Upper lobe of left lung (tissue), 4 donors: ENCODE results near the gene HCAR3.
"Not testable (repeated sequence)": the region's sequence is repeated elsewhere in the genome, so short reads cannot be mapped to it uniquely, and the experiment has no call there.

Experiments used
- EP300 ChIP-seq, 4 donors: sonication (generic); formaldehyde crosslinking; IDR thresholded peaks; one replicate each; pipeline ENCODE4 v1.5.1; 2017; ENCODE audit warnings: antibody characterized with exemption in 4 of 4, control low read depth in 2 of 4
- POLR2A ChIP-seq, 4 donors: fragments of 450-650 bp; IDR thresholded peaks; one replicate each; pipeline ENCODE4 v1.5.1; 2016 to 2017; ENCODE audit warnings: antibody characterized with exemption in 4 of 4, mild to moderate bottlenecking in 2 of 4
- POLR2AphosphoS5 ChIP-seq, 2 donors: sonication (generic); formaldehyde crosslinking; IDR thresholded peaks; one replicate each; pipeline ENCODE4 v1.5.1; 2017; ENCODE audit warnings: antibody characterized with exemption in 2 of 2
- TF ChIP-seq, protein P1 (sequence below), 6 experiments: fragments of 450-650 bp in 4 of 6; fragments of 200-600 bp in 2 of 6; sonication (generic) in 2 of 6; IDR thresholded peaks; one replicate each; pipeline ENCODE4 v1.5.1; 2016 to 2019; ENCODE audit warnings: antibody characterized with exemption in 6 of 6

DNA sequence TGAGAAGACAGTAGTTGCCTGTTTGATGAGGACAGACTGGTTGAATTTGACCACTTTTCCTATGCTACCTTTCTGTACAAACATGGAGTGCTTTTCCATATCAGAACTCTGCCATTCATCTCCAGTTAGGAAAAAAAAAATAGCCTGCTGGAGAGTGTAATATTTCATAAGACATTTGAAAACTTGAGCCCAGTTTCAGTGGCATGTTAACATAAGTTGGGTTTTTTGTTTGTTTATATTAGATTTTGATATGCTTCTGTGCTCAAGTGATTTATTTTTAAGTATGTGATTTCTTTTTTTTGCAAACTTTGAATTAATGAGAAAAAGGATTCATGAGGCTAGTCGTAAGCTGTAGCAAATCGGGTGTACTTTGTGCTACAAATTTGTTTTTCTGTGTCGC, 12.8 kb downstream of the HCAR3 start:
- TF ChIP-seq, protein P1, sequence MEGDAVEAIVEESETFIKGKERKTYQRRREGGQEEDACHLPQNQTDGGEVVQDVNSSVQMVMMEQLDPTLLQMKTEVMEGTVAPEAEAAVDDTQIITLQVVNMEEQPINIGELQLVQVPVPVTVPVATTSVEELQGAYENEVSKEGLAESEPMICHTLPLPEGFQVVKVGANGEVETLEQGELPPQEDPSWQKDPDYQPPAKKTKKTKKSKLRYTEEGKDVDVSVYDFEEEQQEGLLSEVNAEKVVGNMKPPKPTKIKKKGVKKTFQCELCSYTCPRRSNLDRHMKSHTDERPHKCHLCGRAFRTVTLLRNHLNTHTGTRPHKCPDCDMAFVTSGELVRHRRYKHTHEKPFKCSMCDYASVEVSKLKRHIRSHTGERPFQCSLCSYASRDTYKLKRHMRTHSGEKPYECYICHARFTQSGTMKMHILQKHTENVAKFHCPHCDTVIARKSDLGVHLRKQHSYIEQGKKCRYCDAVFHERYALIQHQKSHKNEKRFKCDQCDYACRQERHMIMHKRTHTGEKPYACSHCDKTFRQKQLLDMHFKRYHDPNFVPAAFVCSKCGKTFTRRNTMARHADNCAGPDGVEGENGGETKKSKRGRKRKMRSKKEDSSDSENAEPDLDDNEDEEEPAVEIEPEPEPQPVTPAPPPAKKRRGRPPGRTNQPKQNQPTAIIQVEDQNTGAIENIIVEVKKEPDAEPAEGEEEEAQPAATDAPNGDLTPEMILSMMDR (IDR thresholded peaks at IDR 0.05), result not testable (repeated sequence)
- not testable (repeated sequence) for TF ChIP-seq POLR2A, EP300, POLR2AphosphoS5 (IDR thresholded peaks at IDR 0.05)
